CD14-positive monocyte (primary cell): Measurements from ENCODE around the gene MECR. TPM values are rescaled to one million over a fixed set of nuclear protein-coding genes. Genes with fewer than 3 reads are reported as not detected.

Experiments
- DNase-seq, 3 donors: peaks; one replicate each; pipeline ENCODE4 v3.0.0-alpha.2; 2011 to 2022
- H2AFZ ChIP-seq: 2 replicates; pipeline ENCODE4 v1.6.0; 2012; ENCODE audit warnings: mild to moderate bottlenecking, low read depth, low read length, inconsistent platforms; ENCODE audit not compliant: insufficient read depth, poor library complexity, severe bottlenecking
- H3K27ac ChIP-seq, 2 donors: 1 replicate in 1 of 2; 2 replicates in 1 of 2; pipeline ENCODE4 v1.5.1; 2012 to 2013; ENCODE audit warnings: low read length in 2 of 2, control low read depth in 1 of 2, inconsistent platforms in 1 of 2, low read depth in 1 of 2, mild to moderate bottlenecking in 1 of 2
- H3K27me3 ChIP-seq, 2 donors: one replicate each; pipeline versions ENCODE4 v1.6.0 to v1.6.1; 2011 to 2013; ENCODE audit warnings: low read length in 2 of 2; ENCODE audit not compliant: control insufficient read depth in 2 of 2, insufficient read depth in 2 of 2
- H3K36me3 ChIP-seq, 2 donors: replicated peaks in 1 of 2; 1 replicate in 1 of 2; 2 replicates in 1 of 2; pipeline versions ENCODE4 v1.5.1 to v1.6.1; 2012 to 2013; ENCODE audit warnings: low read length in 2 of 2, control low read depth in 1 of 2, inconsistent platforms in 1 of 2, mild to moderate bottlenecking in 1 of 2; ENCODE audit not compliant: insufficient read depth in 2 of 2, control insufficient read depth in 1 of 2
- H3K4me1 ChIP-seq, 2 donors: 1 replicate in 1 of 2; 2 replicates in 1 of 2; pipeline versions ENCODE4 v1.5.1 to v1.6.1; 2012 to 2013; ENCODE audit warnings: low read length in 2 of 2, control low read depth in 1 of 2, inconsistent platforms in 1 of 2, mild to moderate bottlenecking in 1 of 2, moderate library complexity in 1 of 2; ENCODE audit not compliant: insufficient read depth in 2 of 2, control insufficient read depth in 1 of 2
- H3K4me2 ChIP-seq: replicated peaks from 2 replicates; pipeline ENCODE3; 2012; ENCODE audit warnings: low read length, moderate library complexity, mild to moderate bottlenecking; ENCODE audit not compliant: poor library complexity, severe bottlenecking; ENCODE audit errors: extremely low read depth
- H3K4me3 ChIP-seq, 3 experiments: fragments of 200-600 bp in 1 of 3; sonication (generic) in 1 of 3; replicated peaks in 1 of 3; 1 replicate in 2 of 3; 2 replicates in 1 of 3; pipeline ENCODE4 v1.5.1; 2011 to 2013; ENCODE audit warnings: low read length in 3 of 3, mild to moderate bottlenecking in 3 of 3, control low read depth in 2 of 3, low read depth in 2 of 3, inconsistent platforms in 1 of 3, moderate library complexity in 1 of 3
- H3K79me2 ChIP-seq: 2 replicates; pipeline ENCODE4 v1.6.0; 2012; ENCODE audit warnings: mild to moderate bottlenecking, control low read depth, inconsistent platforms, low read length, moderate library complexity; ENCODE audit not compliant: insufficient read depth
- H3K9ac ChIP-seq: 2 replicates; pipeline ENCODE4 v1.6.0; 2017; ENCODE audit warnings: low read length, mild to moderate bottlenecking; ENCODE audit not compliant: insufficient read depth, poor library complexity, severe bottlenecking
- H3K9me3 ChIP-seq, 2 donors: replicated peaks in 1 of 2; 1 replicate in 1 of 2; 2 replicates in 1 of 2; pipeline versions ENCODE4 v1.5.1 to v1.6.1; 2012 to 2013; ENCODE audit warnings: low read length in 2 of 2, control low read depth in 1 of 2; ENCODE audit not compliant: control insufficient read depth in 1 of 2, insufficient read depth in 1 of 2
- H4K20me1 ChIP-seq: 2 replicates; pipeline ENCODE4 v1.6.0; 2012; ENCODE audit warnings: mild to moderate bottlenecking, low read length, control low read depth, moderate library complexity; ENCODE audit not compliant: insufficient read depth
- H3K27ac Mint-ChIP-seq, 7 donors: one replicate each; pipeline ENCODE4 v1.8.0; 2020; ENCODE audit warnings: mild to moderate bottlenecking in 7 of 7, mixed read lengths in 7 of 7, moderate library complexity in 6 of 7, inconsistent platforms in 2 of 7
- H3K27me3 Mint-ChIP-seq, 3 donors: one replicate each; pipeline ENCODE4 v1.8.0; 2021 to 2022; ENCODE audit warnings: low read depth in 3 of 3, mild to moderate bottlenecking in 3 of 3, mixed read lengths in 3 of 3, moderate library complexity in 3 of 3, inconsistent platforms in 1 of 3
- H3K36me3 Mint-ChIP-seq, 2 donors: one replicate each; pipeline ENCODE4 v1.8.0; 2020; ENCODE audit warnings: mixed read lengths in 2 of 2, inconsistent platforms in 1 of 2, mild to moderate bottlenecking in 1 of 2
- H3K4me1 Mint-ChIP-seq: one replicate; pipeline ENCODE4 v1.8.0; 2020; ENCODE audit warnings: mild to moderate bottlenecking, mixed read lengths
- H3K4me3 Mint-ChIP-seq, 2 donors: one replicate each; pipeline ENCODE4 v1.8.0; 2020; ENCODE audit warnings: mild to moderate bottlenecking in 2 of 2, mixed read lengths in 2 of 2, moderate library complexity in 1 of 2
- H3K9me3 Mint-ChIP-seq, 7 donors: one replicate each; pipeline ENCODE4 v1.8.0; 2020 to 2022; ENCODE audit warnings: mixed read lengths in 7 of 7, mild to moderate bottlenecking in 6 of 7, moderate library complexity in 6 of 7, inconsistent platforms in 2 of 7
- CTCF ChIP-seq: fragments of 200-600 bp; IDR thresholded peaks from one replicate; pipeline ENCODE4 v1.8.0; 2022; ENCODE audit warnings: antibody characterized with exemption, mild to moderate bottlenecking
- WGBS: methylation state at CpG from one replicate; pipeline ENCODE4 v1.1.5; 2013; ENCODE audit warnings: missing lambda C conversion rate; ENCODE audit not compliant: insufficient coverage; 5-methylcytosine and 5-hydroxymethylcytosine counted together
- intact Hi-C, 2 donors: fragments of 100-400 bp; cut with micrococcal nuclease; formaldehyde crosslinking; loops; one replicate each; pipeline versions ENCODE4 v1.15.0 to v1.15.1; 2023
- polyA plus RNA-seq, 3 donors: library from polyadenylated mRNA; depleted of rRNA in 1 of 3; unstranded in 2 of 3; stranded (reverse) in 1 of 3; fragments of 300-500 nt in 2 of 3; fragments of >200 nt in 1 of 3; fragmentation: Illumina TruSeq in 2 of 3; gene quantifications; 1 replicate in 2 of 3; 2 replicates in 1 of 3; pipeline ENCODE4 v1.2.3, GENCODE V29; 2012 to 2021

MECR gene
- polyA plus RNA-seq, 3 donors = 6.3 to 8.5 (median 7.5) TPM

GRCh38 chr1:29202584-29203340 is 28.0 kb downstream of the MECR start:
- Mint-ChIP-seq H3K27ac (peak overlapping the region; percentile 78 to 95 (median 85)), H3K4me3 (peak overlapping the region in 1 of 2 donors; percentile 51), H3K9me3 (no peaks in the 10 kb centered on the region), H3K4me1 (peaks cover 20% of the 10 kb centered on the region), H3K27me3 (no peaks in the 10 kb centered on the region), H3K36me3 (peaks cover 29 to 39% of the 10 kb centered on the region in 2 donors)
- intact Hi-C loops = loop anchor here (1.0 to 10.0 kb wide), 4 partner anchors 20 to 418 kb away; no protein-coding TSS in a partner anchor
- Histone ChIP-seq H4K20me1 (no peaks in the 10 kb centered on the region), H3K9ac (no peak overlapping the region), H3K9me3 (no peaks in the 10 kb centered on the region), H3K36me3 (peaks cover 14 to 36% of the 10 kb centered on the region in 2 donors), H3K79me2 (no peaks in the 10 kb centered on the region), H3K4me1 (peaks cover 19 to 22% of the 10 kb centered on the region in 2 donors), H3K4me2 (peak overlapping the region; percentile 41), H3K27ac (peak overlapping the region; percentile 57 to 76), H3K27me3 (no peaks in the 10 kb centered on the region), H3K4me3 (peak overlapping the region in 1 of 3 experiments; percentile 34), H2AFZ (peak overlapping the region; percentile 64)
- 26% methylated on average over 10 of the region's 14 CpGs for WGBS
- TF ChIP-seq CTCF = peak; percentile 88
- DNase-seq = peak; percentile 87 to 92 (median 92)

GRCh38 chr1:29202053-29202452 is 28.7 kb downstream of the MECR start:
- no peak overlapping the region for H3K4me3 ChIP-seq
- Mint-ChIP-seq H3K4me3 (peak overlapping the region in 1 of 2 donors; percentile 51), H3K27ac (peak overlapping the region; percentile 78 to 95 (median 85)), H3K36me3 (peaks cover 29 to 40% of the 10 kb centered on the region in 2 donors), H3K4me1 (peaks cover 20% of the 10 kb centered on the region), H3K9me3 (no peaks in the 10 kb centered on the region), H3K27me3 (no peaks in the 10 kb centered on the region)
- DNase-seq = peak; percentile 58 to 66 (median 65)
- peak overlapping the region; percentile 41 for H3K4me2 ChIP-seq
- no peaks in the 10 kb centered on the region for H3K9me3 ChIP-seq
- H3K27ac ChIP-seq = peak overlapping the region; percentile 57 to 76
- H3K9ac ChIP-seq = no peak overlapping the region
- WGBS = no CpG with 5 or more reads among the region's 1 CpG
- no peaks in the 10 kb centered on the region for H3K27me3 ChIP-seq
- TF ChIP-seq CTCF = no peak
- no peaks in the 10 kb centered on the region for H3K79me2 ChIP-seq
- intact Hi-C loops = loop anchor here (2.0 to 10.0 kb wide), 3 partner anchors 19 to 417 kb away; no protein-coding TSS in a partner anchor
- peaks cover 19 to 22% of the 10 kb centered on the region in 2 donors for H3K4me1 ChIP-seq
- H4K20me1 ChIP-seq = no peaks in the 10 kb centered on the region
- H3K36me3 ChIP-seq = peaks cover 14 to 36% of the 10 kb centered on the region in 2 donors
- H2AFZ ChIP-seq = peak overlapping the region; percentile 64
